PC-9 (cell line): ENCODE data around the gene VCL.

Experiments
- CTCF ChIP-seq: fragments of 200-600 bp; sonication (generic); conservative IDR thresholded peaks from 2 replicates; pipeline ENCODE4 v1.6.1; 2017; ENCODE audit warnings: mixed run types, antibody characterized with exemption, mild to moderate bottlenecking, moderate library complexity
- EZH2 ChIP-seq: fragments of 200-600 bp; sonication (generic); IDR thresholded peaks from 2 replicates; pipeline ENCODE4 v1.8.0; 2017; ENCODE audit warnings: antibody characterized with exemption, low read depth

DNA sequence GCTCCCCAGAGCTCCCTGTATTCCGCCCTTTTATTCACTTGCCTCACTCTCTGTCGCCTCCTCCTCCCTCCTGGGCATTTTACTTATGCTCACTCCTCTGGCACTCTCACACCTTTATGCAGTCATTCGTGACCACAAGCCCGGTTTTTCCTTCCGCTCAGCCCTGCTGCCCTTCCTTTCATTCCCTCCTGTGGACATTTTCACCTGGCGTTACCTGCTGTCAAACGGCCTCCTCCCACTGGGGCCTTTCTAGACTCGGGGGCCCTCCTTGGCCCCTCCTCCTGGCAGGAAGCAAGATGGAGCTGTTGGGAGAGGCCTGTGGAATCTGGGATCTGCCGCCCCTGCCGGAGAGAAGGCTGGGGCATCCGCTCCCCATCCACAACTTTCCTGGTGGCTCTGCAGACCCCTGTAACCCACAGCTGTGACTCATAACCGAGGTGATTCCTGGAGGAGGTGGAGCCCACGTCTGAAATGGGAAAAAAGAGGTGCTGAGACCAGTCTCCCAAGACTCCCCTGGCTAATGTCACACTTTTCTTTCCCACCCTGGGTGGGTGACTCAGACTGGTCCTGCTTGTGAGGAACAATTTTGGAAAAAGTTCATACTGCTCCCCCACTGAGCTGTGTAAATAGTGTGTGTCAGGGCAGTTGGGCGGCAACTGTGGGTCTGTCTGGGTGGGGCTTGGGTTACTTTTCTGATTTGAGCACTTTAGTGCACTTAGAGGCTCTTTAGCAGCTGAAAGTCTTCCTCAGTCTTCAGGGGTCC, 1.2 kb downstream of the VCL start:
- TF ChIP-seq CTCF (peak; percentile 34; the same call in 1 of the 2 replicates), EZH2 (no peak)
